Measurements from ENCODE around the gene FUT3.

- no peak for TF ChIP-seq CTCF (IDR thresholded peaks at IDR 0.05; ENCODE audit: insufficient read depth, low read depth, low read length)
- TF ChIP-seq EZH2 (IDR thresholded peaks at IDR 0.05; ENCODE audit: insufficient read depth, low read length) = no peak
Observed at GRCh38 chr19:5820785-5821184, 30.5 kb downstream of the FUT3 start.
